ENCODE measurements around the gene TPCN2.

Gene TPCN2

DNA sequence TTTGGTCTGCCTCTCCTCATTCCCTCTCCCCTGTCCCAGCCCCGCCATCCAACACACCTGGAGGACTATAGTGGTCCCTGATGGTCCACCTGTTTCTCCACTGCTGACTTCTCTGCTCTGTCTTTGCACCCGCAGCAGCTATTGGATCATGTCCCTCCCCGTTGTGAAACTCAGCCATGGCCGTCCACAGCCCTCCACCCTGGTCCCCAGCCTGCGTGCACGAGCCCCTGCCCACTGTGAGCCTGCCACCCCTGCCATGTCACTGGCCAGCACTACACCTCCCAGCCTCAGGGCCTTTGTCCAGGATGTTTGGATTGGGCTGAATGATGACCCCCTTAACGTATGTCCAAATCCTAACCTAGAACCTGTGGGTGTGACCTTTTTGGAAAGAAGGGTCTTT is 59.3 kb downstream of the TPCN2 start:
- no peak for DNase-seq (ENCODE audit: low read depth)
- in situ Hi-C loops (cut with HindIII; ENCODE audit: low sequenced_read_pairs), result no loop called here
- TF ChIP-seq, protein P1, sequence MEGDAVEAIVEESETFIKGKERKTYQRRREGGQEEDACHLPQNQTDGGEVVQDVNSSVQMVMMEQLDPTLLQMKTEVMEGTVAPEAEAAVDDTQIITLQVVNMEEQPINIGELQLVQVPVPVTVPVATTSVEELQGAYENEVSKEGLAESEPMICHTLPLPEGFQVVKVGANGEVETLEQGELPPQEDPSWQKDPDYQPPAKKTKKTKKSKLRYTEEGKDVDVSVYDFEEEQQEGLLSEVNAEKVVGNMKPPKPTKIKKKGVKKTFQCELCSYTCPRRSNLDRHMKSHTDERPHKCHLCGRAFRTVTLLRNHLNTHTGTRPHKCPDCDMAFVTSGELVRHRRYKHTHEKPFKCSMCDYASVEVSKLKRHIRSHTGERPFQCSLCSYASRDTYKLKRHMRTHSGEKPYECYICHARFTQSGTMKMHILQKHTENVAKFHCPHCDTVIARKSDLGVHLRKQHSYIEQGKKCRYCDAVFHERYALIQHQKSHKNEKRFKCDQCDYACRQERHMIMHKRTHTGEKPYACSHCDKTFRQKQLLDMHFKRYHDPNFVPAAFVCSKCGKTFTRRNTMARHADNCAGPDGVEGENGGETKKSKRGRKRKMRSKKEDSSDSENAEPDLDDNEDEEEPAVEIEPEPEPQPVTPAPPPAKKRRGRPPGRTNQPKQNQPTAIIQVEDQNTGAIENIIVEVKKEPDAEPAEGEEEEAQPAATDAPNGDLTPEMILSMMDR (IDR thresholded peaks at IDR 0.05; ENCODE audit: low read depth, low read length, missing control alignments), result no peak

DNA sequence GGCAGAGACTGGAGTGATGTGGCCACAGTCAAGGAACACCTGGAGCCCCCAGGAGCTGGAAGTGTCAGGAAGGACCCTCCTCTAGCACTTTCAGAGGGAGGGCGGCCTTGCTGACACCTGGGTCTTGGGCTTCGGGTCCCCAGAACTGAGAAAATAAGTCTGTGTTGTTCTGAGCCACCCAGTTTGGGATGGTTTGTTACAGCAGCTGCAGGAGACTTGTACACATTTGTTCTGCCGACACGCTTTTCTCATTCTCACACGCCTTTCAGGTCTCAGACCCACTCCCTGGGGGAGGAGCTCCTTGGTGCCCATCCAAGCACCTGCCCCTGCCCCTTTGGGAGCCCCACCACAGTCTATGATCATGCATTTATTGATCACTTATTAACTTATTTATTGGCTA is 59.8 kb downstream of the TPCN2 start:
- no peak overlapping the region for H3K4me3 ChIP-seq (ENCODE audit: low read depth, low read length)
- TF ChIP-seq, protein P1 (IDR thresholded peaks at IDR 0.05; ENCODE audit: low read depth, low read length, missing control alignments), result no peak
- DNase-seq (ENCODE audit: low read depth), result no peak
- in situ Hi-C loops (cut with HindIII; ENCODE audit: low sequenced_read_pairs), result no loop called here

More for the DNA sequence above, 59.3 kb downstream of the TPCN2 start:
- no peak overlapping the region for H3K4me3 ChIP-seq (ENCODE audit: low read depth, low read length)

GRCh38 chr11:69109101-69109500 is 60.4 kb downstream of the TPCN2 start:
- TF ChIP-seq, protein P1 (IDR thresholded peaks at IDR 0.05; ENCODE audit: low read depth, low read length, missing control alignments), result no peak
- DNase-seq (ENCODE audit: low read depth), result no peak
- in situ Hi-C loops (cut with HindIII; ENCODE audit: low sequenced_read_pairs), result no loop called here
- H3K4me3 ChIP-seq (ENCODE audit: low read depth, low read length), result no peak overlapping the region

DNA sequence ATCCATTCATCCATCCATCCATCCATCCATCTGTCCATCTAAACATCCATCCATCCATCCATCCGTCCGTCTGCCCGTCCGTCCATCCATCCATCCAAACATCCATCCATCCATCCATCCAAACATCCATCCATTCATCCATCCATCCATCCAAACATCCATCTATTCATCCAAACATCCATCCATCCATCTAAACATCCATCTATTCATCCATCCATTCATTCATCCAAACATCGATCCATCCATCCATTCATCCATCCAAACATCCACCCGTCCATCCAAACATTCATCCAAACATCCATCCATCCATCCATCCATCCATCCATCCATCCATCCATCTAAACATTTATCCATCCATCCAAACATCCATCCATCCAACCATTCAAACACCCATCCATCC is 61.7 kb downstream of the TPCN2 start:
- H3K4me3 ChIP-seq (ENCODE audit: low read depth, low read length), result no peak overlapping the region
- TF ChIP-seq, protein P1 (IDR thresholded peaks at IDR 0.05; ENCODE audit: low read depth, low read length, missing control alignments), result no peak
- no peak for DNase-seq (ENCODE audit: low read depth)
- in situ Hi-C loops (cut with HindIII; ENCODE audit: low sequenced_read_pairs), result no loop called here

- H3K4me3 ChIP-seq (ENCODE audit: low read depth, low read length), result no peak overlapping the region
- in situ Hi-C loops (cut with HindIII; ENCODE audit: low sequenced_read_pairs), result no loop called here
- TF ChIP-seq, protein P1 (IDR thresholded peaks at IDR 0.05; ENCODE audit: low read depth, low read length, missing control alignments), result no peak
- no peak for DNase-seq (ENCODE audit: low read depth)
Observed at GRCh38 chr11:69111624-69112542, 63.2 kb downstream of the TPCN2 start.

GRCh38 chr11:69113226-69113625 is 64.5 kb downstream of the TPCN2 start:
- in situ Hi-C loops (cut with HindIII; ENCODE audit: low sequenced_read_pairs), result no loop called here
- TF ChIP-seq, protein P1 (IDR thresholded peaks at IDR 0.05; ENCODE audit: low read depth, low read length, missing control alignments), result no peak
- DNase-seq (ENCODE audit: low read depth), result no peak
- H3K4me3 ChIP-seq (ENCODE audit: low read depth, low read length), result no peak overlapping the region
